Measurements from ENCODE around the gene DCDC2B. TPM values are rescaled to one million over a fixed set of nuclear protein-coding genes. Genes with fewer than 3 reads are reported as not detected.

DCDC2B gene
- total and polyA plus RNA-seq, 9 of the 15 experiments (the other 6 are each of a cell fraction or from before 2014, with no cell fraction given) = not detected

DNA sequence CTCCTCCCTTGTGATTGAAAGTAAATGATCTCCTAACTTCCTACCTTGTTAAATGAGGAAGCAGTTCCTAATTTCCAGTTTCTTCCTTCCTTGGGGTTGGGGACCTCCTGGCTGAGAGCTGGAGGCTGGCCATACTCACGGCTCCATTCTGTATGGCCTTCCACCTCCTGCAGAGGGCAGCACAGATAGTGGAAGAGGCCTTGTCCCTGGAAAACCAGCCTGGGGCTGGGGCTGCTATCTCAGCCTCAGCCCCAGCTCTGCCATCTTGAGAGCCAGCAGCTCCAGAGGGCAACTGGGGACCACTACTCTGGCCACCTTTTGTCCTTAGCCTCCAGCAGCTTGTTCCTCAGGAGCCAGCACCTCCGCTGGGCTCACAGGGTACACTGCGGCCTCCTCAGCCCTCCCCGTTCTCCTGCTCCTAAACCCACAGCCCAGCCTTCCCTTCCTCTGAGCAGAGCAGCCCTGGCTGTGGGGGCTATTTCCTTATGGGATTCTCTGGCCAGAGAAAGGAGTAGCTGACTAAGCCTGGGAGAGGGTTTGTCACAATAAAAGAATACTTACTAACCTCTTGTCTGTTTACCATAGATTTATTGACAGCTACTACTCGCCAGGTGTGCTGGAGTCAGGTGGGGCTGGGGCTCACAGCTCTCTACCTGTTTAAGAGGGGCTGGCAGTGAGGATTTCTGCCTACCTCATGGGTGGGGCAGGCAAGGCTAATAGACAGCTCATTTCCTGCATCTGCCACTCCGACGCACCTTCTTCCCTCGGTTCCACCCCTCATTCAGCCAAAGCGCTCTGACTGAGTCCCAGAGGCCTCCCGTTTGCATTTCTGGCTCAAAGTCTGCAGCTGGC, 7.0 kb downstream of the DCDC2B start (continued):
- no peak for TF ChIP-seq ZFP1 (CRISPR knock-in tag; IDR thresholded peaks at IDR 0.05)
- TF ChIP-seq MXI1 (IDR thresholded peaks at IDR 0.05; ENCODE audit: low read depth, low read length) = no peak
- no peak for TF ChIP-seq ZEB2 (IDR thresholded peaks at IDR 0.05)
- peak; percentile 62 for TF ChIP-seq CC2D1A (IDR thresholded peaks at IDR 0.05)
- no peak for TF ChIP-seq FUS (optimal IDR thresholded peaks at IDR 0.05; ENCODE audit: low read depth, low read length)
- TF ChIP-seq, protein P1, sequence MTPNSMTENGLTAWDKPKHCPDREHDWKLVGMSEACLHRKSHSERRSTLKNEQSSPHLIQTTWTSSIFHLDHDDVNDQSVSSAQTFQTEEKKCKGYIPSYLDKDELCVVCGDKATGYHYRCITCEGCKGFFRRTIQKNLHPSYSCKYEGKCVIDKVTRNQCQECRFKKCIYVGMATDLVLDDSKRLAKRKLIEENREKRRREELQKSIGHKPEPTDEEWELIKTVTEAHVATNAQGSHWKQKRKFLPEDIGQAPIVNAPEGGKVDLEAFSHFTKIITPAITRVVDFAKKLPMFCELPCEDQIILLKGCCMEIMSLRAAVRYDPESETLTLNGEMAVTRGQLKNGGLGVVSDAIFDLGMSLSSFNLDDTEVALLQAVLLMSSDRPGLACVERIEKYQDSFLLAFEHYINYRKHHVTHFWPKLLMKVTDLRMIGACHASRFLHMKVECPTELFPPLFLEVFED (CRISPR knock-in tag; conservative IDR thresholded peaks at IDR 0.05) = no peak
- TF ChIP-seq, protein P2, sequence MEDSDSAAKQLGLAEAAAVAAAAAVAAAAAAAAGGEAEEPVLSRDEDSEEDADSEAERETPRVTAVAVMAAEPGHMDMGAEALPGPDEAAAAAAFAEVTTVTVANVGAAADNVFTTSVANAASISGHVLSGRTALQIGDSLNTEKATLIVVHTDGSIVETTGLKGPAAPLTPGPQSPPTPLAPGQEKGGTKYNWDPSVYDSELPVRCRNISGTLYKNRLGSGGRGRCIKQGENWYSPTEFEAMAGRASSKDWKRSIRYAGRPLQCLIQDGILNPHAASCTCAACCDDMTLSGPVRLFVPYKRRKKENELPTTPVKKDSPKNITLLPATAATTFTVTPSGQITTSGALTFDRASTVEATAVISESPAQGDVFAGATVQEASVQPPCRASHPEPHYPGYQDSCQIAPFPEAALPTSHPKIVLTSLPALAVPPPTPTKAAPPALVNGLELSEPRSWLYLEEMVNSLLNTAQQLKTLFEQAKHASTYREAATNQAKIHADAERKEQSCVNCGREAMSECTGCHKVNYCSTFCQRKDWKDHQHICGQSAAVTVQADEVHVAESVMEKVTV (CRISPR knock-in tag; IDR thresholded peaks at IDR 0.05) = peak; percentile 72
- TF ChIP-seq, protein P3, sequence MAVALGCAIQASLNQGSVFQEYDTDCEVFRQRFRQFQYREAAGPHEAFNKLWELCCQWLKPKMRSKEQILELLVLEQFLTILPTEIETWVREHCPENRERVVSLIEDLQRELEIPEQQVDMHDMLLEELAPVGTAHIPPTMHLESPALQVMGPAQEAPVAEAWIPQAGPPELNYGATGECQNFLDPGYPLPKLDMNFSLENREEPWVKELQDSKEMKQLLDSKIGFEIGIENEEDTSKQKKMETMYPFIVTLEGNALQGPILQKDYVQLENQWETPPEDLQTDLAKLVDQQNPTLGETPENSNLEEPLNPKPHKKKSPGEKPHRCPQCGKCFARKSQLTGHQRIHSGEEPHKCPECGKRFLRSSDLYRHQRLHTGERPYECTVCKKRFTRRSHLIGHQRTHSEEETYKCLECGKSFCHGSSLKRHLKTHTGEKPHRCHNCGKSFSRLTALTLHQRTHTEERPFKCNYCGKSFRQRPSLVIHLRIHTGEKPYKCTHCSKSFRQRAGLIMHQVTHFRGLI (CRISPR knock-in tag; IDR thresholded peaks at IDR 0.05) = no peak
- TF ChIP-seq KLF16 (IDR thresholded peaks at IDR 0.05) = no peak
- no peak for TF ChIP-seq SRSF7 (optimal IDR thresholded peaks at IDR 0.05; ENCODE audit: low read depth, low read length)
- TF ChIP-seq, protein P4, sequence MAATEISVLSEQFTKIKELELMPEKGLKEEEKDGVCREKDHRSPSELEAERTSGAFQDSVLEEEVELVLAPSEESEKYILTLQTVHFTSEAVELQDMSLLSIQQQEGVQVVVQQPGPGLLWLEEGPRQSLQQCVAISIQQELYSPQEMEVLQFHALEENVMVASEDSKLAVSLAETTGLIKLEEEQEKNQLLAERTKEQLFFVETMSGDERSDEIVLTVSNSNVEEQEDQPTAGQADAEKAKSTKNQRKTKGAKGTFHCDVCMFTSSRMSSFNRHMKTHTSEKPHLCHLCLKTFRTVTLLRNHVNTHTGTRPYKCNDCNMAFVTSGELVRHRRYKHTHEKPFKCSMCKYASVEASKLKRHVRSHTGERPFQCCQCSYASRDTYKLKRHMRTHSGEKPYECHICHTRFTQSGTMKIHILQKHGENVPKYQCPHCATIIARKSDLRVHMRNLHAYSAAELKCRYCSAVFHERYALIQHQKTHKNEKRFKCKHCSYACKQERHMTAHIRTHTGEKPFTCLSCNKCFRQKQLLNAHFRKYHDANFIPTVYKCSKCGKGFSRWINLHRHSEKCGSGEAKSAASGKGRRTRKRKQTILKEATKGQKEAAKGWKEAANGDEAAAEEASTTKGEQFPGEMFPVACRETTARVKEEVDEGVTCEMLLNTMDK (IDR thresholded peaks at IDR 0.05; ENCODE audit: borderline replicate concordance, insufficient read depth, low read depth, low read length, poor library complexity, severe bottlenecking) = peak; percentile 81
- TF ChIP-seq ZNF41 (CRISPR knock-in tag; conservative IDR thresholded peaks at IDR 0.05) = no peak
- TF ChIP-seq, protein P5, sequence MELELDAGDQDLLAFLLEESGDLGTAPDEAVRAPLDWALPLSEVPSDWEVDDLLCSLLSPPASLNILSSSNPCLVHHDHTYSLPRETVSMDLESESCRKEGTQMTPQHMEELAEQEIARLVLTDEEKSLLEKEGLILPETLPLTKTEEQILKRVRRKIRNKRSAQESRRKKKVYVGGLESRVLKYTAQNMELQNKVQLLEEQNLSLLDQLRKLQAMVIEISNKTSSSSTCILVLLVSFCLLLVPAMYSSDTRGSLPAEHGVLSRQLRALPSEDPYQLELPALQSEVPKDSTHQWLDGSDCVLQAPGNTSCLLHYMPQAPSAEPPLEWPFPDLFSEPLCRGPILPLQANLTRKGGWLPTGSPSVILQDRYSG (tag; conservative IDR thresholded peaks at IDR 0.05; ENCODE audit: low read depth) = no peak
- TF ChIP-seq PCBP2 (IDR thresholded peaks at IDR 0.05; ENCODE audit: low read depth, low read length, poor library complexity, severe bottlenecking) = no peak
- no peak for TF ChIP-seq ZNF316 (IDR thresholded peaks at IDR 0.05)
- no peak for TF ChIP-seq CHCHD3 (CRISPR knock-in tag; IDR thresholded peaks at IDR 0.05)
- no peak for TF ChIP-seq LEF1 (IDR thresholded peaks at IDR 0.05)
- TF ChIP-seq CHD4 (IDR thresholded peaks at IDR 0.05; ENCODE audit: insufficient read depth, insufficient replicate concordance, low read depth, low read length, poor library complexity, severe bottlenecking) = no peak

All from K562 (cell line).